NCI-H2029 treated with DMSO at 0.1 percent for 48 hours (cell line): Measurements from ENCODE around the gene FAM221A.
"Not testable (repeated sequence)": the region's sequence is repeated elsewhere in the genome, so short reads cannot be mapped to it uniquely, and the experiment has no call there.

ENCODE experiments used
- DNase-seq: peaks from one replicate; lab custom pipeline; 2025; lab: John Stamatoyannopoulos, UW

The FAM221A gene, protein sequence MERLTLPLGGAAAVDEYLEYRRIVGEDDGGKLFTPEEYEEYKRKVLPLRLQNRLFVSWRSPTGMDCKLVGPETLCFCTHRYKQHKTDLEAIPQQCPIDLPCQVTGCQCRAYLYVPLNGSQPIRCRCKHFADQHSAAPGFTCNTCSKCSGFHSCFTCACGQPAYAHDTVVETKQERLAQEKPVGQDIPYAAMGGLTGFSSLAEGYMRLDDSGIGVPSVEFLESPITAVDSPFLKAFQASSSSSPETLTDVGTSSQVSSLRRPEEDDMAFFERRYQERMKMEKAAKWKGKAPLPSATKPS

DNA sequence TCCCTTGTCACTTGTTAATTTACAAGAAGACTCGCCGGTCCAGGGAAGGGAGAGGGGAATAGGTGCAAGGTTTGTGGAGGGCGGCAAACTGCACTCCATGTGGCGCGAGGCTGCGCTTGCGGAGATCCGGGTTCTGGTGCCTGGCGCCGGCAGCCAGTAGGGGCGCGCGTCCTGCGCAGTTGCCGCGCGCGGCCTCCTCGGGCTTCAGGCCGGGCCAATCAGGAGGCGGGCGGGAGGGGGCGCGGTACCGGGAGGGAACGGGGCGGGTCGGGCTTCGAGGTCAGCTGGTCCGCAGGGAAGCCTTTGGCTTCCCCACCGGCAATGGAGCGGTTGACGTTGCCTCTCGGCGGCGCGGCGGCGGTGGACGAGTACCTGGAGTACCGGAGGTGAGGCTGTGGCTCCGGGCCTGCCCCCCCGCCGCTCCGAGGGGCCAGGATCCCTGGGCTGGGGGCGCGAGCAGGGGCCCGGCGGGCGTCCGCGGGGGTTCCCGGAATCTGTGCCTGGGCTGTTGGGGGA is at the start of gene FAM221A:
TSS of gene FAM221A (plus strand) at position 302 of the 516 bp plus-strand sequence. CDS start at position 322, 20 bp downstream.
- DNase-seq, result peak; percentile 55

DNA sequence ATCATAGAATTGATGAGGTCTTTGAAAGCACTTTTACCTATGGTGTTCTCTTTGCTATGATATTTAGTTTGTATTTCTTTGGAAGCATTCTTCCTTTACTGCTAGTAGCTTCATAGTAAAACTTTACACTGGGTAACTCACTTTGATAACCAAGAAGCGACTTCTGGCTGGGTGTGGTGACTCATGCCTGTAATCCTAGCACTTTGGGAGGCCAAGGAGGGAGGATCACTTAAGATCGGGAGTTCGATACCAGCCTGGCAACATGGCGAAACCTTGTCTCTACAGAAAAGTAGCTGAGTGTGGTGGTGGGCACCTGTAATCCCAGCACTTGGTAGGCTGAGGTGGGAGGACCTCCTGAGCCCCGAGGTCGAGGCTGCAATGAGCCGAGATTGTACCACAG is 46.6 kb upstream of the FAM221A start:
- DNase-seq, result no peak

DNA sequence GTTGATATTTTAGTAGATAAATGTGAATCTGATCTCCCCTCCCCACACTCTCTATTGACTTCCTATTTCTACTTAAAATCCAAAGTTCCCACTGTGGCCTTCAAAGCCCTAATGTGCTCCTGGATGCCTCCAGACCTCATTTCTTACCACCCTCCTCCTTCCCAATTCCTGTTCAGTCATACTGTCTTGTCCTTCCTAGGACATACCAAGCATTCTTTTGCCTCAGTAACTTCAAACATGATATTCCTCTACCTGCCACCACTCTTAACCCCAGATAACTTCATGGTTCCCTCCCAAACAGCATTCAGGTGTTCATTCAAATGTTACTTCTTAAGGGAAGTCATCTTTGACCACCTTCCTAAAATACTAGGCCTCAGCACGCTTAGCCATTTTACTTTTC is 34.2 kb upstream of the FAM221A start:
- no peak for DNase-seq

DNA sequence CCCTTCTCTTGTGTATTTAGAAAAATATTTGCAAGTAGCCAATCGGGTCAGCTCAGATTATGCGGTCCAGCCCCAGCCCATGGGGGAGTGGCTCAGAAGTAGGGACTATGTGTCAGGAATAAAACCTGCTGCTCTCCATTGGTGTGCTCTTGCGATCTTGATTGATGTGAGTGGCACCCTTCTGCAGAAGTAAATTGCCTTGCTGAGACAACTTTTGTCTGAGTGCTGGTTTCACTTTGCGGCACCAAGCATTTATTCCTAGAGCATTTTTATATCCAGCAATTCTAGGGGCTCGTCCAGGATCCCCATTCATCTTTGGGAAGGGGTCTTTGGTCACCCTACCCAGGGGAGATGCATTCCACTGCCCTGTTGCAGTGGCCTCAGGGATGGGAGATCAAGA is 26.1 kb upstream of the FAM221A start:
- DNase-seq, result no peak

DNA sequence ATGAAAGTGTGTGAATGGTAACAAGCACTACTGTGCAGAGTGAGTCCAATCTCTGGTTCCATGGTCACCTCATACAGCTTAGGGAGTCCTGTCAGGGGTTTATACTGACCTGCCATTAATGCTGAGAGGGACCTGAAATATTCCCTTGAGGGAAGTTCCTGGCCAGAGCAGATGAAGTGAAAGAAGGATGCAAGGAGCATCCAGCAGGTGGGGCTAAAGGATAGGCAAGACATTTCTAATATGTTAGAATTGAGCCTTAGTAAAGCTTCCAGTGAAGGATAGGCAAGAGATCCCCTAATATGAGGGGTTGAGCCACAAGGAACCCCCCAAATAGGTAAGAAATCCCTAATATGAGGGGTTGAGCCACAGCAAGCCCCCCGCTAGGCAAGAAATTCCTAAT is 25.5 kb upstream of the FAM221A start:
- DNase-seq, result no peak

DNA sequence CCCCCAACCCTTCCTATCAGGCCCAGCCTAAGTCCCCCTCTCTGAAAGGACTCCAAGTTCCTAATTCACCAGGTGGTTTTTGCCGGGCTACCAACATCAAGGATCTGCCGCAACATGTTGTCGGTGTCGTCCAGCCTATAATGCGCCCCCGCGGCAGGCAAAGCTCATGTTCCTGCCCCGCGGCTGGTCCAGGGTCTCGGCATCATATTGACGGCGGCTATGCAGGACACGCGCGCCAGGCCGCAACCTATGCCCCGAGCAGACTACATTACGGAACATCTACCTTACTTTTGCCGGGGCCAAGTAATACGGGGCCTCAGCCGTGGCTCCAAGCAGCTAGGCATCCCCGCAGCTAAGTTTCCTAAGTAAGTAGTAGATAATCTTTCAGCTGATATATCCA is 24.6 kb upstream of the FAM221A start:
- DNase-seq, result no peak

DNA sequence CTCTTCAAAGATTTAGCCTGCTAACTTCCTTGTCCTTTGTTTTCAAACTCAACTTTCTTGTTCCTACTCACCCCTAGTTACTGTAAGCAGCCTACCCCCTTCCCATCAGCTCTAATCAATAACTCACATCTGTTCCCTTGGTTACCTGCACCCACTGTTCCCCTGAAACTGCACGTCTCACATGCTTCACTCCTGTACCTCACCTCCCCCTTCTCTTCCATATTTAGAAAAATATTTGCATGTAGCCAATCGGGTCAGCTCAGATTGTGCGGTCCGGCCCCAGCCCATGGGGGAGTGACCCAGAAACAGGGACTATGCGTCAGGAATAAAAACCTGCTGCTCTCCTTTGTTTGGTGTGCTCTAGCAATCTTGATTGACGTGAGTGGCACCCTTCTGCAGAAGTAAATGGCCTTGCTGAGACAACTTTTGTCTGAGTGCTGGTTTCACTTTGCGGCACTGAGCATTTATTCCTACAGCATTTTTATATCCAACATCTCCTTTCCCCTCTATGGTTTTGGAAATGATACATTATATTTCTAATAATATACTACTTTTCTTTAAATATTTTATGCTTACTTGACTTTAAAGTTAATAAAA is 21.1 kb upstream of the FAM221A start:
- DNase-seq, result no peak

DNA sequence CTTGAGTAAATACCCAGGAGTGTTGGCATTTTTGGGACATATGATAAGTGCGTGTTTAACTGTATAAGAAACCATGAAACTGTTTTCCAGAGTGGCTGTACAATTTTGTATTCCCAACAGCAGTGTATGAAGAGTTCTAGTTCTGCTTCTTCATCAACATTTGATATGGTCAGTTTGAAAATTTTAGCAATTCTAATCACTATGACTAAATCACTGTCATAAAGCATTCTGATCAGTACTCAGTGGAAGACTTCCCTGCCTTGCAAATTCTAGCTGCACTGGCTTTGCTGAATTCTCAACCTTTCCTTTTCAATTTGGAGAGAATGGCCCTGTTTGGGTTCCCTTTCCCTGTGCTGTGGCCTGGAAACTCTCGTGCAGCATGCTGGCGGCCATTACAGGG is 18.6 kb upstream of the FAM221A start:
- DNase-seq, result no peak

DNA sequence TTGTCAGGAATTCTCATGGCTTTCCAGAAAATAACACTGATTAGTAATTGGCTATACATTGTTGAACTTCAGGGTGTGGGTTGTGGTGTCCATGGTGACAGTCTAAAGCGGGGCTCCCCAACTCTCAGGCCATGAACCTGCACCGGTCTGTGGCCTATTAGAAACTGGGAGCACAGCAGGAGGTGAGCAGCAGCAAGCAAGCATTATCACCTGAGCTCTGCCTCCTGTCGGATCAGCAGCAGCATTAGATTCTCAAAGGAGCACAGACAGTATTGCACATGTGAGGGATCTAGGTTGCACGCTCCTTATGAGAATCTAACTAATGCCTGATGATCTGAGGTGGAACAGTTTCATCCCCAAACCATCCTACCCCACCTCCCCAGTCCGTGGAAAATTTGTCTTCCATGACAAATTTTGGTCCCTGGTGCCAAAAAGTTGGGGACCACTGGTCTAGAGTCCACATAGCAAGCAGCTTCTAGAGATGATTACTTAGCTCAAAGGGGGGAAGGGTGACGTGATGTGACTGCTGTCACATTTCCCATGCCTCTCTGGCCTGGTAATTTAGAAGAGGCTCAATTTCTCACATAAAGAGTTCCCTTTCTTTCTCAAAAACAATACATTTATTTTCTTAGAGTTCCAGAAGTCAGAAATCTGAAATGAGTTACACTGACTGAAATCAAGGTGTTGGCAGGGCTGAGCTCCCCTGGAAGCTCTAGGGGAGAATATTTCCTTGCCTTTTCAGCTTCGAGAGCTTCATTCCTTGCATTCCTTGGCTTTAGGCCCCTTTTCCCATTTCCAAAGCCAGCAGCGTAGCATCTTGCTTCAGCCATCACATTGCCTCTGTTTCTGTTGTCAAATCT is 17.6 kb upstream of the FAM221A start:
- DNase-seq, result no peak

DNA sequence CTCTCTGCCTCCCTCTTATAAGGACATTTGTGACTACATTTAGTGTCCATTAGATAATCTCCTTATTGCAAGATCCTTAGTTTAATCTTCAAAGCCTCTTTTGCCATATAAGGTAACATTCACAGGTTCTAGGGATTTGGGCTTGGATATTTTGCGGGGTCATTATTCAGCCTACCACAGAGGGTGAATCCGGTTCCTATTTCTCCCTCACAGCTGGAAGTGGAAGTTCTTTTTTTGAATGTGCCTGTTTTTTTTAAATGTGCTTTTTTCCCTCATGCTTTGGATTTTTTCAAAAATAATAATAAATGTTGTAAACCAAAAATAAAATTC is 17.1 kb upstream of the FAM221A start:
- DNase-seq, result no peak

DNA sequence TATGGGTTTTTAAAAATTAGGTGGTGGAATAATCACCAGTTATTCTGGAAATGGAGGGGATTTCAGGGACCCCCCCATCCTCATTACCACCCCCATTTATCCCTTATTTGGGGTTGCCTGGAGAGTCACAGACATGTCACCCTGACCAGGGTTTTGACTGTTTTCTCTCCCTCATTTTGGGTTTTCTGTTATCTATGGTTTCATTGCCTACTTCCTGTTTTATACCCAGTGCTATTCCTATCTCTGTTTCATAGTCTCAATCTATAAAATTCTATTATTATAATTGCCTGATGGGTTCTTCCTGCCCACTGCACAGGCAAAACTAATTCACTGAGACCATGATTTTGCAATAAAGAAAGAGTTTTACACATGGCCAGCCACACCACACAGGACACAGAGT is 15.9 kb upstream of the FAM221A start:
- DNase-seq, result no peak

DNA sequence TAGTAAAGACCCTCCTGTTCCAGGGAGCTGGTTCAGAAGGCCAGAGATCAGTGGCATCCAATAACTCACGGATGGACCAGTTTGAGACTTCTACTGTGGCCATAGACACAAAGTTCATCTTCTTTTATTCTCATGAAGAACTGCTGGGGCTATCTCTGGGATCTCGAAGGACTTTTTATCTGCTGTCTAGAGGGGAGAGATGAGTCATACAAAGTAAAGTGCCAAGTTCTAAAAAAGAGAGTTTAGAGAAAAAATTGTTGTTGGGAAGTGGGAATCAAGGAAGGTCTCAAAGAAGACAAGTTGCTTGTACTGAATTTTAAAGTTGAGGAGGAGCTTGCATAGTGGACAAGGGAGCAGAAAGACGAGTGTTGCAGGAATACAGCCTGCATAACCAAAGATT is 8.0 kb upstream of the FAM221A start:
- no peak for DNase-seq

DNA sequence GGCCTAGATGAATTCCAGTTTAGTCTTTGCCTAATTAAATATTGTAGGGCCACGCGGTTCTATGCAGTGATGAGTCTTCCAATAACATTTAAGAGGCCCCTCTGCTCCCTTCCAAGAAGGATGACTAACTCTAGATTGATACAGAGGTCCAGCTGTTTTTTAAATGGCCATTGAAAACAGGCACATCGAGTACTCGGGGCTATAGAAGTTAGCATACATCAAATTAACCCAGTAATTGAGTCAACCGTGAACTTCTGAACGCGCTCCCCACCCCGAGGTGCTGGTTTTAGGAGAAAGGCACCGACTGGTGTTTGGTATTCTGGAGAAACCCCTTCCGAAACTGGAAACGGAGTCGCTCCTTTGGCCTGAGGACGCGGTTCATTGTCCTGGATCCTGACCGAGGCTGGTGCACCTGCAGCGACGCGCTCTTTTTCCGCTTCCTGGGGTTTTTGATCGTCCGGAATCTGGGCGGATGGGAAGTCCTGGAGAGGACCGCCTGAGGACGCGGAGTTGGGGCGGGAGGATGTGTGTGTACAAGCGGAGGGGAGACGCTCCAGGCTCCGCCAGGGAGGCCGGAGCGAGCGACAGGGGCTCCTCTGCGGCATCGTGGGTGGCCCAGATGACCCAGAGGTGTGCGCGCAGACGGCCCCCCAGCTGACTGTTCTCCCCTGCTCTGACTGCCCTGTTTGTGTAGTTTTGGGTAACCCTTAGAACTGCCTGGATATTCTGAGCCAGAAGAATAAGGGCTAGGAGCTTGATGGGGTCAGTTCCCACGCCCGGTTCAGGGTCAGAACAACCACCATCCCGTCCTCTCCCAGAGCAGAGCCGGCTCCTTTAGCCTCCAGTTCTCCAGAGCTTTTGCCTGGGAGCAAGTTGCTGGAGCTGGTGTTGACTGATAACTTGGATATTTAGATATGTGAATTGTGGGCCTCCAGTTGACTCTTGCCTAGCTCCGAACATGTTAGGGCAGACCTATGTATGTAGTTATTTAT is 711 bp downstream of the FAM221A start:
- peak; percentile 54 for DNase-seq

DNA sequence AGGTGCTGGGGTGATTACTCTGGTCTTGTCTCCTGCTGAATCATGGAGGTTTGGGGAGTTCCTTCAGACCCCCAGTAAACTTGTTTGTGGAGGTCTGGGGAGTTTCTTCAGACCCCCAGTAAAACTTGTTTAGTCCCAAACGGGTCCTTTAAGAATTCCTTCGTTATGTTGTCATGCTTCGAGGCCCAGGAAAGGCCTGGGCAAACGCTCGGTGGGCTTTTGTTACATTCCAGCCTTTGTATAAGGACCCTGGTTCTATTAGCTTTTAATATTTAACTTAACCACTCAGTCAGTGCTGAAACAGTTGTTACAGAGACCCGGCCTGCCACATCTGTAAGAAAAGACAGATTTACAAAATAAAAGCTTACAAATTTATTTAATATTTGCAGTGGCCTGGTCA is 4.0 kb downstream of the FAM221A start:
- not testable (repeated sequence) for DNase-seq

DNA sequence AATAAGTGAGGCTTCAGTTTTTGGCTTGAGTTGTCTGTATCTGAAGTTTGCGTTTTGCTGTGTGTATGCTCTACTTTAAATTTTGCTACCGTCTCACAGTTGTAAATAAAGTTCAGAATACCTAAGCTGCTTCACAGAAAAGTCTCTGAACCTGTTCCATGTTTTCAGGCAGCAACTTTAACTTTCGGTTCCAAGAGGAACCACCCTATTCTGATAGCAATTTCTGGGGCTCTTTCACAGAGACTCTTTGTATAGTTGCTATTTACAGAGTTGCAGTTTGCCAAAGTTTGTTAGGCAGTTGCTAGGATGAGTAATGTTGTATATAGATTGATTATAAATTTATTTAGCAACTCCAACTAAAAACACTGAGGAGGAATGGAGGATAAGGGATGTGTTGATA is 5.7 kb downstream of the FAM221A start:
- DNase-seq, result no peak

DNA sequence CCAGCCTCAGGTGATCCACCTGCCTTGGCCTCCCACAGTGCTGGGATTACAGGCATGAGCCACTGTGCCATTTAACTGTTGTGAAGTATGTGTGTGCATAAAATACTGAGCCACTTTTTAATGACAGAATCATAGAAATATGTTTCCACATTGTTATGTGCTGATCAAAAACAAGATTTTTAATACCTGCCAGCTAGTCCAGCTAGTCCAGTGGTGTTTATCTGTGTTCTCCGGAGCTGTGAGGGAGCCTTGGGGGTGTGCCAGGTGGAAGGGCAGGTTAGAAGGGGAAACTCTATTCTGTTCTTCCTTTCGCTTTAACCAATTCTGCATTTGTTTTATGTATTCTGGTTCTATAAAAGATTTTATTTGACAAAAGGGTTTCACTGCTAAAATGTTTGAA is 7.0 kb downstream of the FAM221A start:
- DNase-seq, result no peak

DNA sequence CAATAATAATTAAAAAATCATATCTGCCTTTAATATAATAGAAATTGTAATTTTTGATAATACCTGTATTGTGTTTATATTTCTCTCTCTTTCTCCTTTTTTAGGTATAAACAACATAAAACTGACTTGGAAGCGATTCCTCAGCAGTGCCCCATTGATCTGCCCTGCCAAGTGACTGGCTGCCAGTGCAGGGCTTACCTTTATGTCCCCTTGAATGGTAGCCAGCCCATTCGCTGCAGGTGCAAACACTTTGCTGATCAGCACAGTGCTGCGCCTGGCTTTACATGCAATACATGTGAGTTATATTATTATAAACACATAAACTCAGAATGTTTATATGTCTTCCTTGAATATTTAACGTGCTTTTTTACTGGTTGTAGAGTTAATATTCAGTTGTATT is 9.2 kb downstream of the FAM221A start:
- DNase-seq, result no peak

DNA sequence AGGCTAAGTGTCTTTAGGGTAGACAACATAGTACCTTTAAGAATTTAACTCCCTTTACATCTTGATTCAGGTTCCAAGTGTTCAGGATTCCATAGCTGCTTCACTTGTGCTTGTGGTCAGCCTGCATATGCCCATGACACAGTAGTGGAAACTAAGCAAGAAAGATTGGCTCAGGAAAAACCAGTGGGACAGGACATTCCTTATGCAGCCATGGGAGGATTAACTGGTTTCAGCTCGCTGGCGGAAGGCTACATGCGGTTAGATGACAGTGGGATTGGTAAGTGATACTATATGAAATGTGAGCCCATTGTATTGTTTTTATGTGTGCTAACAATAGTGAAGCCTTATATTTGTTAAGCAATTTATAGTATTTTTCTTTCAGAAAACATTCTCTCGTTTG is 11.3 kb downstream of the FAM221A start:
- peak; percentile 9 for DNase-seq

DNA sequence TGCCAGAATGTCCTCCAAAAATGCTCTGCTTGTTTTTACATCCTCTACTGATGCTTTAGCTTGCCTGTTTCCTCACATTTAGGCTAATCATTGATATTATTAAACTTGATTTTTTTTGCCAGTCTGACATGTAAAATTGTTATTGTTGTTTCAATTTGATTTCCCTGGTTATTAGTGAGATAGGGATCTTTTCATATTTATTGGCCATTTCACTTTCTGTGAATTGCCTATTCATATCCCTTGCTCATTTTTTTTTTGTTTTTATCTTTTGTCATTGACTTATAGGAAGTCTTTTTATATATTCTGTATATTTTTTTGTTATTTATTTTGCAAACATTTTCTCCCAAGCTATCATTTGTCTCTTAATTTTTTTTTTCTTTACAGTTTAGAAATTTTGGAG is 13.2 kb downstream of the FAM221A start:
- no peak for DNase-seq

DNA sequence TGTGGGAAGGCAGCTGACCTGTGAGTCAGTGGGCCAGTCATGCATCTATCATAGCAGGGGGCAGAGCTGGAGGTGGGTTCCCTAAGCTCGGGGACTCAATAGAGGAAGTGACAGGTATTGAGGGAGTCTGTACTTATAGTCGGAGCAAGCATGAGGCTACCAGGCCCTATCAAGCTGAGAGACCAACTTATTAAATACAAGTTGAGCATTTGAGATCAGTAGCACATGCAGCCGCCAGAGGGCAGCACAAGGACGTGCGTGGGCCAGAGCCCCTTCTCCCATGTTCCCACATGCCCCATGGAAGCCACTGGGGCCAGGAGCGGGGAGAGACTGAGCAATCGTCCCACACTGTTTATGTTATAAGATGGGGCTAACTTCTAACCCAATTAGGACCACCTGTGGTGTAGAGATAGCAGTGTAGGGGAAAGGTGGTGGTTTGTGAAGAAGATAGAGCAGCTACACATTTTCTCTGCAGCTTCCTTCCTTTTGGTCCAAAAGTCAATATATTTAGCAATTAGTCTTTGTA is 17.0 kb downstream of the FAM221A start:
- no peak for DNase-seq

DNA sequence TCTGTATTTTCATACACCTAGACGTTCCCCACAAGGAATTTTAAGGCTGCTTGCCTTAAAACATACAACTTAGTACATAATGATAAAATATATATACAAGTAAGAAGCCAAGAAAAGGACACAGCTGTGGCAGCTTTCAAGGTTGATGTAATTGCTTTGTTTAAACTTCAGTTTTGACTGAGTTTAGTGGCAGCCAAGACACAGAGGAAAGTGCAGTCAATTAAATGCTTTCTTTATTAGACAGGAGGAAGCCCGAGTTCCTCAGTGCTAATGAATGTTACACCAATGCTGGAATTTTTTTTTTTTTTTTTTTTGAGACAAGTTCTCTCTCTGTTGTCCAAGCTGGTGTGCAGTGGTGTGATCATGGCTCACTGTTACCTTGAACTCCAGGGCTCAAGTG is 18.8 kb downstream of the FAM221A start:
- DNase-seq, result no peak

DNA sequence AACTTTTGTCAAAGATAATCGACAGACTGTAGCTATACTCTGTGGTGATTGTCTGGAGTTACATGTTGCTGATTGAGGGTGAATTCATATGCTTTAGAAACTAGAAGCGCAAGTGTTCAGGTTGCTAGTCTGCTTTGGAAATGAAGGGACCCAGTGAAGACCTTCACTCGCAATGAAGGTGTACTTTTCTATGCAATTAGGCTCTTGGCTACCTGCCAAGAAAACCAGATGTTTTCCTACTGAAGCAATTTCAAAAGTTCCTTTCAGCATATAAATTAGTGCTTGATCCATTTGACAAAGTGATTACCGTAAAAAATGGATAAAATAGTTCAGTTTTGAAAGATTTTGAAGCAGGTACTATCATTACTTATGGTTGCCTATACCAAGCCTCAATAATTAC is 20.0 kb downstream of the FAM221A start:
- DNase-seq, result no peak
